Neural cell (in vitro differentiated cells): ENCODE results near the gene RAB13.

Experiments
- EP300 ChIP-seq: fragments of 450-650 bp; conservative IDR thresholded peaks from 2 replicates; pipeline ENCODE4 v1.6.1; 2014; ENCODE audit warnings: antibody characterized with exemption, mild to moderate bottlenecking, moderate library complexity; ENCODE audit not compliant: poor library complexity, severe bottlenecking
- EZH2 ChIP-seq: fragments of 200-600, 300-800 bp; shearing (Covaris generic), sonication (generic); IDR thresholded peaks from 2 replicates; pipeline ENCODE4 v1.6.1; 2014; ENCODE audit warnings: antibody characterized with exemption, low read length, borderline replicate concordance, mild to moderate bottlenecking; ENCODE audit not compliant: insufficient read depth, poor library complexity, severe bottlenecking
- POLR2AphosphoS5 ChIP-seq: IDR thresholded peaks from 2 replicates; pipeline ENCODE4 v1.6.1; 2012
- RAD21 ChIP-seq: fragments of 450-650 bp; conservative IDR thresholded peaks from 2 replicates; pipeline ENCODE4 v1.6.1; 2014; ENCODE audit warnings: antibody characterized with exemption, mild to moderate bottlenecking, moderate library complexity
- REST ChIP-seq: IDR thresholded peaks from 2 replicates; pipeline ENCODE4 v1.6.1; 2012; ENCODE audit warnings: borderline replicate concordance
- SMC3 ChIP-seq: fragments of 450-650 bp; conservative IDR thresholded peaks from 2 replicates; pipeline ENCODE4 v1.6.1; 2014; ENCODE audit warnings: antibody characterized with exemption, mild to moderate bottlenecking, moderate library complexity; ENCODE audit not compliant: poor library complexity
- TAF1 ChIP-seq: IDR thresholded peaks from 2 replicates; pipeline ENCODE4 v1.6.1; 2012; ENCODE audit warnings: low read depth
- TF ChIP-seq, protein P1 (sequence below): fragments of 450-650 bp; IDR thresholded peaks from 2 replicates; pipeline ENCODE4 v1.5.1; 2014; ENCODE audit warnings: antibody characterized with exemption, mild to moderate bottlenecking, moderate library complexity; ENCODE audit not compliant: poor library complexity, severe bottlenecking

DNA sequence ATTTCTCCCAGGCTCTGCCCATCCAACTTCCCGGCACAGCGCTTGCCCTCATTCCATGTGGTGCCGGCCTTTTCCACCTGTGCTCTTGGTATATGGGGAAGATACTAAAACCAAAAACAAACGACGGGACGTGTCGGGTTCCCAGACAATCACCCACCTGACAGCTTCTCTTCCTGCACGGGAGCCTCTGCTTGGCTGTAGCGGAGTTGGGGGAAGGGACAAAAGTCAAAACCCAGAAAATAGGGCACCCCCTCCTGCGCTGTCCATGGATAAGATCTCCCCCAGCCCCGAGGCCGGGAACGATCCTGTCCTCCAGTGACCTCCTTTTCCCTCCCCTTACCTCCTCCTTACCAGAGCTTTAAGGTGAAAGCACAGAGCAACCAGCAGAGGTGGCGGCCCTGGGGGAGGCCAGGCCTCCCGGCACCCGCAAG lies 9.3 kb downstream of the RAB13 start:
- TF ChIP-seq, protein P1, sequence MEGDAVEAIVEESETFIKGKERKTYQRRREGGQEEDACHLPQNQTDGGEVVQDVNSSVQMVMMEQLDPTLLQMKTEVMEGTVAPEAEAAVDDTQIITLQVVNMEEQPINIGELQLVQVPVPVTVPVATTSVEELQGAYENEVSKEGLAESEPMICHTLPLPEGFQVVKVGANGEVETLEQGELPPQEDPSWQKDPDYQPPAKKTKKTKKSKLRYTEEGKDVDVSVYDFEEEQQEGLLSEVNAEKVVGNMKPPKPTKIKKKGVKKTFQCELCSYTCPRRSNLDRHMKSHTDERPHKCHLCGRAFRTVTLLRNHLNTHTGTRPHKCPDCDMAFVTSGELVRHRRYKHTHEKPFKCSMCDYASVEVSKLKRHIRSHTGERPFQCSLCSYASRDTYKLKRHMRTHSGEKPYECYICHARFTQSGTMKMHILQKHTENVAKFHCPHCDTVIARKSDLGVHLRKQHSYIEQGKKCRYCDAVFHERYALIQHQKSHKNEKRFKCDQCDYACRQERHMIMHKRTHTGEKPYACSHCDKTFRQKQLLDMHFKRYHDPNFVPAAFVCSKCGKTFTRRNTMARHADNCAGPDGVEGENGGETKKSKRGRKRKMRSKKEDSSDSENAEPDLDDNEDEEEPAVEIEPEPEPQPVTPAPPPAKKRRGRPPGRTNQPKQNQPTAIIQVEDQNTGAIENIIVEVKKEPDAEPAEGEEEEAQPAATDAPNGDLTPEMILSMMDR, result no peak
- TF ChIP-seq EZH2 (no peak), SMC3 (no peak), TAF1 (peak; percentile 6), RAD21 (no peak), EP300 (no peak), POLR2AphosphoS5 (no peak), REST (no peak)
